ENCODE data around the gene PABPN1. TPM values are rescaled to one million over a fixed set of nuclear protein-coding genes. Genes with fewer than 3 reads are reported as not detected.
A peak's percentile ranks its signal among the peaks of the same experiment; 100 is the strongest.

PABPN1 gene
- polyA plus RNA-seq, 1 donor from 2014 or later, result 431 TPM

DNA sequence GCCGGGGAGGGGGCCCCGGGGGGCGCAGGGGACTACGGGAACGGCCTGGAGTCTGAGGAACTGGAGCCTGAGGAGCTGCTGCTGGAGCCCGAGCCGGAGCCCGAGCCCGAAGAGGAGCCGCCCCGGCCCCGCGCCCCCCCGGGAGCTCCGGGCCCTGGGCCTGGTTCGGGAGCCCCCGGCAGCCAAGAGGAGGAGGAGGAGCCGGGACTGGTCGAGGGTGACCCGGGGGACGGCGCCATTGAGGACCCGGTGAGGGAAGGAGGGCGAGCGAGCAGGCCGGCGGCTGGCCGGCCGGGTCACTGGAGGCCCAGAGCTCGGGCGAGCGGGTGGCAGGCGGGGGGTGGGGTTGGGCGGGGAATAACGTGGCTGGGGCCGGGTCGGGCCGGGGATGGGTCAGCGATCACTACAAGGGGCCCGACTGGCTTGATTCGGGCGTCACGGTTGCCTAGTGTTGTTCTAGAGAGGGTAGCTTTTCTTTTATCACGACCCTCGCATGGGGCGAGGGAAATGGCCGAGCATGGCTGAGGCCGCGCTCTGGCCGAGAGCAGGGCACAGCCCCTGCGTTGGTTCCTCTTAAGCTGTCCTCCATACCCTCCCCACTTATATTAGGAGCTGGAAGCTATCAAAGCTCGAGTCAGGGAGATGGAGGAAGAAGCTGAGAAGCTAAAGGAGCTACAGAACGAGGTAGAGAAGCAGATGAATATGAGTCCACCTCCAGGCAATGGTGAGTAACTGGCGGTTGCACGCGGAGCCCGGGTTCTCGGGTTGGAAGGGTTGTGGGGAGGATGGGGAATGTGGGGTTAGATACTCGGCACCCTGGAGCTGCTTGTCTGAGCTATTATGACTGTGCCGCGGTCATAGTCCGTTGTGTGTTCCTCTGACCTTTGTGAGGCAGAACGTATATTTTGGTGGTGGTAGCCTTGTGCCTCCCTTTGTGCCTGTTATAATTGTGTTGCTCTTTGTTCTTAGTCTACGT is 603 bp downstream of the PABPN1 start:
- Histone ChIP-seq H2AFZ (ENCODE audit: low read depth, low read length) (peak overlapping the region; percentile 40), H3K9me3 (ENCODE audit: low read length) (no peaks in the 10 kb centered on the region), H4K20me1 (ENCODE audit: insufficient read depth) (no peaks in the 10 kb centered on the region), H3K27me3 (ENCODE audit: insufficient read depth, low read depth, low read length) (no peaks in the 10 kb centered on the region), H3K9ac (ENCODE audit: low read length) (peak overlapping the region; percentile 99), H3K4me2 (ENCODE audit: low read length) (peak overlapping the region; percentile 85), H3K9me2 (ENCODE audit: insufficient read depth, low read length) (no peaks in the 10 kb centered on the region), H3K4me3 (ENCODE audit: low read length) (peak overlapping the region; percentile 76), H3K79me2 (replicated peaks; ENCODE audit: insufficient read depth, low read length) (peaks cover 23% of the 10 kb centered on the region), H3K27ac (ENCODE audit: low read length) (peak overlapping the region; percentile 98), H3K36me3 (ENCODE audit: insufficient read depth, low read length) (no peaks in the 10 kb centered on the region), H3F3A (ENCODE audit: insufficient read depth, low read length, poor library complexity, severe bottlenecking) (peaks cover 10% of the 10 kb centered on the region)
- TF ChIP-seq, protein P1, sequence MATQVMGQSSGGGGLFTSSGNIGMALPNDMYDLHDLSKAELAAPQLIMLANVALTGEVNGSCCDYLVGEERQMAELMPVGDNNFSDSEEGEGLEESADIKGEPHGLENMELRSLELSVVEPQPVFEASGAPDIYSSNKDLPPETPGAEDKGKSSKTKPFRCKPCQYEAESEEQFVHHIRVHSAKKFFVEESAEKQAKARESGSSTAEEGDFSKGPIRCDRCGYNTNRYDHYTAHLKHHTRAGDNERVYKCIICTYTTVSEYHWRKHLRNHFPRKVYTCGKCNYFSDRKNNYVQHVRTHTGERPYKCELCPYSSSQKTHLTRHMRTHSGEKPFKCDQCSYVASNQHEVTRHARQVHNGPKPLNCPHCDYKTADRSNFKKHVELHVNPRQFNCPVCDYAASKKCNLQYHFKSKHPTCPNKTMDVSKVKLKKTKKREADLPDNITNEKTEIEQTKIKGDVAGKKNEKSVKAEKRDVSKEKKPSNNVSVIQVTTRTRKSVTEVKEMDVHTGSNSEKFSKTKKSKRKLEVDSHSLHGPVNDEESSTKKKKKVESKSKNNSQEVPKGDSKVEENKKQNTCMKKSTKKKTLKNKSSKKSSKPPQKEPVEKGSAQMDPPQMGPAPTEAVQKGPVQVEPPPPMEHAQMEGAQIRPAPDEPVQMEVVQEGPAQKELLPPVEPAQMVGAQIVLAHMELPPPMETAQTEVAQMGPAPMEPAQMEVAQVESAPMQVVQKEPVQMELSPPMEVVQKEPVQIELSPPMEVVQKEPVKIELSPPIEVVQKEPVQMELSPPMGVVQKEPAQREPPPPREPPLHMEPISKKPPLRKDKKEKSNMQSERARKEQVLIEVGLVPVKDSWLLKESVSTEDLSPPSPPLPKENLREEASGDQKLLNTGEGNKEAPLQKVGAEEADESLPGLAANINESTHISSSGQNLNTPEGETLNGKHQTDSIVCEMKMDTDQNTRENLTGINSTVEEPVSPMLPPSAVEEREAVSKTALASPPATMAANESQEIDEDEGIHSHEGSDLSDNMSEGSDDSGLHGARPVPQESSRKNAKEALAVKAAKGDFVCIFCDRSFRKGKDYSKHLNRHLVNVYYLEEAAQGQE (IDR thresholded peaks at IDR 0.05; ENCODE audit: borderline replicate concordance), result peak; percentile 34
- TF ChIP-seq SMC3 (conservative IDR thresholded peaks at IDR 0.05; ENCODE audit: poor library complexity) (peak; percentile 37), MXI1 (conservative IDR thresholded peaks at IDR 0.05; ENCODE audit: poor library complexity, severe bottlenecking) (peak; percentile 46), RAD21 (conservative IDR thresholded peaks at IDR 0.05) (no peak), TAF1 (IDR thresholded peaks at IDR 0.05; ENCODE audit: low read depth) (peak; percentile 58), EZH2 (IDR thresholded peaks at IDR 0.05; ENCODE audit: borderline replicate concordance, insufficient read depth, low read length, poor library complexity, severe bottlenecking) (no peak), EP300 (conservative IDR thresholded peaks at IDR 0.05; ENCODE audit: poor library complexity, severe bottlenecking) (no peak), POLR2AphosphoS5 (IDR thresholded peaks at IDR 0.05) (peak; percentile 54)
- TF ChIP-seq, protein P2, sequence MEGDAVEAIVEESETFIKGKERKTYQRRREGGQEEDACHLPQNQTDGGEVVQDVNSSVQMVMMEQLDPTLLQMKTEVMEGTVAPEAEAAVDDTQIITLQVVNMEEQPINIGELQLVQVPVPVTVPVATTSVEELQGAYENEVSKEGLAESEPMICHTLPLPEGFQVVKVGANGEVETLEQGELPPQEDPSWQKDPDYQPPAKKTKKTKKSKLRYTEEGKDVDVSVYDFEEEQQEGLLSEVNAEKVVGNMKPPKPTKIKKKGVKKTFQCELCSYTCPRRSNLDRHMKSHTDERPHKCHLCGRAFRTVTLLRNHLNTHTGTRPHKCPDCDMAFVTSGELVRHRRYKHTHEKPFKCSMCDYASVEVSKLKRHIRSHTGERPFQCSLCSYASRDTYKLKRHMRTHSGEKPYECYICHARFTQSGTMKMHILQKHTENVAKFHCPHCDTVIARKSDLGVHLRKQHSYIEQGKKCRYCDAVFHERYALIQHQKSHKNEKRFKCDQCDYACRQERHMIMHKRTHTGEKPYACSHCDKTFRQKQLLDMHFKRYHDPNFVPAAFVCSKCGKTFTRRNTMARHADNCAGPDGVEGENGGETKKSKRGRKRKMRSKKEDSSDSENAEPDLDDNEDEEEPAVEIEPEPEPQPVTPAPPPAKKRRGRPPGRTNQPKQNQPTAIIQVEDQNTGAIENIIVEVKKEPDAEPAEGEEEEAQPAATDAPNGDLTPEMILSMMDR (IDR thresholded peaks at IDR 0.05; ENCODE audit: poor library complexity, severe bottlenecking), result peak; percentile 26

DNA sequence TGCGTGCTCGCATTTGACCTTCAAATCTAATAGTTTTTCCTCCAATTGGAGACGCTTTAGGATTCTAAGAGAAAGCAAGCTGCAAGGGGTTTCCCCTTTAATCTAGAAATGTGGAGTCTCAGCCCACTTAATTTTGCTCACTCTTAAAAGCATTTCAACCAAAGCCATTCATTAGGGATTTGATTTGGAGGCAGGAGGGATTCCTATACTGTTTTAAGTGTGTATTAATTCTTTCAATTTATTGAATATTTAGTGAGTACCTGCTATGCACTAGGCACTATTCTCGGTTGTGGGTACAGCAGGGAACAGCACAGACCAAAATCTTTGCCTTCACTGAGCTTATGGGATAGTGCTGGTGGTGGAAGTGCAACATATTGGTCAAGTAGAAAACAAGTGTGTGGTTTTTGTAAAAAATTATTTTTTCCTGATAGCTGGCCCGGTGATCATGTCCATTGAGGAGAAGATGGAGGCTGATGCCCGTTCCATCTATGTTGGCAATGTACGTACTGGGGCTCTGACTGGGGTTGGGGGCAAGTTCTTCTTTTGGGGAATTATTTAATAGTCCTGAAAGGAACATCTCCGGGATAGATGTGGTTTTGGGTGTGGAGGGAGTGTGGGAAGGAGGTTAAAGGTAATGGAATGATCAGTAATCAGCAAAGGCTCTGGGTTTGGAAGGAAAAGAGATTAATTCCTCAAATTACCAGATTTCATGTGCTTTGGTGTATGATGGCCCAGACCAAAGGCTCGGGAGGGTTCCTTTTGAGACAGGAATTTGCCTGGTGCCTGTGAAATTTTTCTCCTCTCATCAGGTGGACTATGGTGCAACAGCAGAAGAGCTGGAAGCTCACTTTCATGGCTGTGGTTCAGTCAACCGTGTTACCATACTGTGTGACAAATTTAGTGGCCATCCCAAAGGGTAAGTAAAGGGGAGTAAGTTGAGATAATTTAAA is 1.6 kb downstream of the PABPN1 start:
- no peaks in the 10 kb centered on the region for H3K9me3 ChIP-seq (ENCODE audit: low read length)
- peak overlapping the region; percentile 76 for H3K4me3 ChIP-seq (ENCODE audit: low read length)
- peaks cover 10% of the 10 kb centered on the region for H3F3A ChIP-seq (ENCODE audit: insufficient read depth, low read length, poor library complexity, severe bottlenecking)
- peak overlapping the region; percentile 40 for H2AFZ ChIP-seq (ENCODE audit: low read depth, low read length)
- H3K9ac ChIP-seq (ENCODE audit: low read length), result peak overlapping the region; percentile 99
- no peaks in the 10 kb centered on the region for H3K36me3 ChIP-seq (ENCODE audit: insufficient read depth, low read length)
- H3K27me3 ChIP-seq (ENCODE audit: insufficient read depth, low read depth, low read length), result no peaks in the 10 kb centered on the region
- peaks cover 23% of the 10 kb centered on the region for H3K79me2 ChIP-seq (replicated peaks; ENCODE audit: insufficient read depth, low read length)
- H4K20me1 ChIP-seq (ENCODE audit: insufficient read depth), result no peaks in the 10 kb centered on the region
- no peak for TF ChIP-seq POLR2AphosphoS5 (IDR thresholded peaks at IDR 0.05)
- TF ChIP-seq, protein P1 (IDR thresholded peaks at IDR 0.05; ENCODE audit: borderline replicate concordance), result no peak
- TF ChIP-seq TAF1 (IDR thresholded peaks at IDR 0.05; ENCODE audit: low read depth), result no peak
- TF ChIP-seq EP300 (conservative IDR thresholded peaks at IDR 0.05; ENCODE audit: poor library complexity, severe bottlenecking), result no peak
- no peak for TF ChIP-seq MXI1 (conservative IDR thresholded peaks at IDR 0.05; ENCODE audit: poor library complexity, severe bottlenecking)
- TF ChIP-seq RAD21 (conservative IDR thresholded peaks at IDR 0.05), result no peak
- TF ChIP-seq EZH2 (IDR thresholded peaks at IDR 0.05; ENCODE audit: borderline replicate concordance, insufficient read depth, low read length, poor library complexity, severe bottlenecking), result no peak
- peak overlapping the region; percentile 98 for H3K27ac ChIP-seq (ENCODE audit: low read length)
- no peaks in the 10 kb centered on the region for H3K9me2 ChIP-seq (ENCODE audit: insufficient read depth, low read length)
- H3K4me2 ChIP-seq (ENCODE audit: low read length), result peak overlapping the region; percentile 85

Measured in neural cell (in vitro differentiated cells).